Stimulated activated CD8-positive, alpha-beta memory T cell treated with anti-CD3 and anti-CD28 coated beads, Interleukin-12 subunit alpha, Interleukin-12 subunit beta, amount 100 ng/mL, for 24 hours (primary cell): Measurements from ENCODE around the gene WNT9B.
"Not testable (repeated sequence)": the region's sequence is repeated elsewhere in the genome, so short reads cannot be mapped to it uniquely, and the experiment has no call there.

Experiments
- DNase-seq: peaks from one replicate; pipeline ENCODE4 v3.0.0-alpha.2; 2020; ENCODE audit errors: extremely low read depth

The WNT9B gene

DNA sequence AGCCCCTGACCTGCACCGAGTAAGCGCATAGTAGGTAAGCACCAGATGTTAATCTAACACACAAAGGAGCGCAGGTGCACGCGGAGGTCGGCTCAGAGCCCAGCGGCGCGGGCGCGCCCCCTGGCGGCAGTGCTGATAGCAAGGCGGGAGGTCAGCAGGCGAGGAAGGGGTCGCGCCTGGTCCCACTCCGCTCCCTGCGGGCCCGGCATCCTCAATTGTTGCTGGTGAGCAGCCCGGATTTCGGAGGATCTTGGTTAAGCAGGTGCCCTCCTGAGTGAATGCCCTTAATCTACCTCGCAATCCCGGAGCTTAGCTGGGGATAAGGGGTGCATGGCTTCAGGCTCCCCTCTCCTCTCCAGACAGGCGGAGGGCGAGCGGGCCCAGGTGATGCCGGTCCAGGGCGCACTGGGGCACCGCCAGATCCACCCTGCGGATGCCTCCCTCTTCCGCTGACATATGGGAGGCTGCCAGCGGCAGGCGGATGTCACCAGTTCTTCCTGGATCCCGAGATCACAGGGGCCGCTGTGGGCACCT lies 28.9 kb upstream of the WNT9B start:
- no peak for DNase-seq

DNA sequence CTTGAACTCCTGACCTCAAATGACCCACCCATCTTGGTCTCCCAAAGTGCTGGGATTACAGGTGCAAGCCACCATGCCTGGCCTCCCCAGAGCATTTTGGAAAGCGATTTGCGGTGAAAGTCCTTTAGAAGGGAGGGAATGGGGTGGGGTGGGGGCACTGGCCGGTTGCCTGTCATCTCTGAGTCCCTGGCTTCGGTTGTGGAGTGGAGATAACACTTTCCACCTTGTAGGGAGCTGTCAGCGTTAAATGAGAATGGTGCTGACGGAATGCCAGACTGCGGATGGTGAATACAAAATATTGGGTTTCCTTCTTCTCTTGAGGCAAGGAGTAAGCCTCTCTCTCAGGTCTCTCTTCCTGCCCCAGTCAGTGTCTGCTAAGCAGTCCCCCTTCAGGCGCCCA lies 27.7 kb upstream of the WNT9B start:
- no peak for DNase-seq

DNA sequence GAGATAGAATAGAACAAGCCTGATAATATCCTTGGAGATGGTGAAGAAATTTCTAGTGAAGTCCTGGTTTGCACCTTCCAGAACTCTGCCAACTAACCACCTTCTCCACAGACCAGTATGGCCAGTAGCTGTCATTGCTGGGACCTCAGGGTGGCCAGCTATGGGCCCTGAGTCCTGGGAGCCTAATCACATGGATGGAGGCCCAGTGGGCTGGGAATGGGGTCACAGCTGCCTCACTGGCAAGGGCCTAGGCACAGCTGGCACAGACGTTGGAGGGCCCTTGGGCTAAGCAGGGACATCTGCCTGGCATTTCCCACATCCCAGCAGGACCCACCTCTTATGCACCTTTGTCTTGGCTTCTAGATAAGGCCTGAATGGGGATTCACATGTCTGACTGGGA lies 25.3 kb upstream of the WNT9B start:
- DNase-seq = no peak

GRCh38 chr17:46827274-46827673 lies 24.1 kb upstream of the WNT9B start:
- no peak for DNase-seq

- no peak for DNase-seq
These were observed 19.6 kb upstream of the WNT9B start for GRCh38 chr17:46831573-46832330.

DNA sequence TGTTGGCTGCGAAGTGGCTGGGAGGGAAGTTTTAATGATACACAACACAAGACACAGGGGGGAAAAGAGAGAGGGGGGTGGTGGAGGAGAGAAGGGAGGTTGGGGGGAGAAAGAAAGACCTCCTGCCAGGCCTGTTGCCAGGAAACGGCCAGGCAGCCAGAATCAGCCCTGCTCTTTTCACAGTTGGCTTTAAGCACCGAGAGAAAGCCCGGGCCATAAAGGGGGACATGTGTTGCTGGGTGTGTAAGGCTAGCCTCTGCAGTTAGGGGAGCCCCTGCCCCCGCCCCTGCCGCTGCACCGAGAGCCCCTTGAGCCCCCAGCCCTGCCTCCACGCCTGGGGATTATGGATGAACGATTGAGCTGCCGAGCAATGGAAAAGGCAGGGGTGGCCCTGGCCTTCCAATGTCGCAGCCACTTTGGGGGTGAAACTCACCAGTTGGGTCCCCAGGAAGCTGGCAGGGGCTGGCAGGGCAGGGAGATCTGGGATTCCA lies 19.0 kb upstream of the WNT9B start:
- no peak for DNase-seq

DNA sequence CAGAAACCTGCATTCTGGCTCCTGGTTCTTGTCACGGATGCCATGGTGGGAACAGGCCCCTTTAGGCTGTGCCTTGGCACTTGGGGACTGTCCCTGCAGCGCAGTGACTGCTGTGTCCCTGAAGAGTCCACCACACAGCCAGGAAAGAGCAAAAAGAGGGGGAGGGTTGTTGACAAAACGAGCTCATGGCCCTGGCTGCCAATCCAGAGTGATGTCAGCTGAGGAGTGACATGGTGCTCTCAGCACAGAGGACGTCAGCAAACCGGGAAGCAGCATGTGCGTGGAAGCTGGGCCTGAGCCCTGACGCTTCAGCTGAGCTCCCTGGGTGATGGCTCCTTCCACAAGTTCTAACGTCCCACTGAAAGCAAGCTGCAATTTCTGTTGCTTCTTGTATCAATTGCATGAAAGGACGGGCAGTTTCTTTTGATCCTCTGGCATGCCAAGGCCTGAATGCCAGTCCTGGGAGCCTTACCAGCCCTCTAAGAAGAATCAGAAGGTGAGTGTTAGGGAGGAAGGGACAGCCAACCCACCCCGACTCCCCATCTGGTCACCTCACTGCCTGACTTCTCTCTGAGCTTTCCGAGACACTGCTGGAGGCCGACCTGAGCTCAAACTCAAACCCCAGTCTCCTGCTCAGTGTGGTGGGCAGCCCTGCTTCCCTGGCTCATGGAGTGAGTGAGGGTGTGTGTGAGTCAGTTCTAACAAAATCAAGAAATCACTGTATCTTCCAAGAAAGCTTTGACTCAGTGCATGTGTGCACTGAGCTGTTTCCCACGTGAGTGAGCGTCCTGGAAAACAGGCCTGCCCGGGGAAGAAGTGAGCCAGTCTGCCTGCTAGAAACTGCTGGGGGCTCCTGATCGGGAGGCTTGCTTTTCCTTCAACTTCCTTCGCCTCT lies 18.2 kb upstream of the WNT9B start:
- no peak for DNase-seq

DNA sequence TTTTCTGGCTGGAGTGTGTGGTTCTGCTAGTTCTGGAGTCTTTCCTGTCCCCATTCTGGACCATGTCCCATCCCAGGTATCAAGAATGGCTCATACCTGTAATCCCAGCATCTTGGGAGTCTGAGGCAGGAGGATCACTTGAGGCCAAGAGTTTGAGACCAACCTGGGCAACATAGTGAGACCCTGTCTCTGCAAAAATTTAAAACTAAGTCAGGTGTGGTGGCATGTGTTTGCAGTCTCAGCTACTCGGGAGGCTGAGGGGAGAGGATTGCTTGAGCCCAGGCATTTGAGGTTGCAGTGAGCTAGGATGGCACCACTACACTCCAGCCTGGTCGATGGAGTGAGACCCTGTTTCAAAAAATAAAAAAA lies 17.6 kb upstream of the WNT9B start:
- no peak for DNase-seq

DNA sequence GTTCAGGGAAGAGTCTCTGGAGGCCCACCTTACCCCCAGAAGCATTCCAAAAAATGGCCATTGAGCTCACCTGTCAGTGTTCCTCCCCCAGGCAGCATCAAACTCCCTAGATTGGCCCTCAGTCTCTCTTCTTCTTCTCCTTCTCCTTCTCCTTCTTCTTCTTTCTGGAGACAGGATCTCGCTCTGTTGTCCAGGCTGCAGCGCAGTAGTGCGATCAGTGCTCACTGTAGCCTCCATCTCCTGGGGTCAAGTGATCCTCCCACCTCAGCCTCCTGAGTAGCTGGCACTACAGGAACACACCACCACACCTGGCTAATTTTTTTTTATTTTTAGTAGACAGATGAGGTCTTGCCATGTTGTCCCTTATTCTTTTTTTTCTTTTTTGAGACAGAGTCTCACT lies 16.5 kb upstream of the WNT9B start:
- DNase-seq = no peak

DNA sequence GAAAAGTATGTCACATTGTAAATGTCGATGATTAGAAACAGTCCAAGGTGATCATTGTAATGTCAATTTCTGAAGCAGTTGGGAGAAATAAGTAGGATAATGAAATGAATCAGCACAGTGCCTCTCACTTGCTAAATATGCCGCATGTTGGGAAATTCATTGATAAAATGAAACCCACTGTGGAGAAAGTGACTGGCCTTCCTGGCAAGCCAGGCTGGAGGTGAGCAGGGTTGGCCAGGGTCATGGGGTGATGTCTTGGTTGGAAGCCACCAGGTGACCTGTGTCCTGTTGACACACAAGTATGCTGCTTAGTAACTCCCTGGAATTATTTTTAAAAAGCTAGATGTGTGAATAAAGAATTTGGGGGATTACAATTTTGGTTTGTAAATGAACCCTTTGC lies 14.9 kb upstream of the WNT9B start:
- no peak for DNase-seq

DNA sequence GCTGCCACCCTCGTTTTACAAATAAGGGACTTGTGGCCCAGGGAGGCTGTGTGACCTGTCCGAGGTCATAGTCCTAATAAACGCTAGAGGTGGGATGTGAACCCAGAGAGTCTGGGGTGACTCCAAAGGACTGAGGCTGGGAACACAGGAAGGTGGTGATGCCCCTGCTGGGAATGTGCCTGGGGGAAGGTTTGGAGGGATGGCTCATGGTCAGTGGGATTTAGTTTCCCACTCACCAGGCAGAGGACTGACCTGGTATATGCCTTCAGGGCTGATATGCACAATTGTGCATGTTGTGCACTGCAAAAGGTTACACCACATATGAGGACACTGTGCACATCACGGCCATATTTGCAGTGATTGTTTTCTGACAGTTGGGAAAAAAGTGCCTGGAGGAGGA lies 13.9 kb upstream of the WNT9B start:
- no peak for DNase-seq

DNA sequence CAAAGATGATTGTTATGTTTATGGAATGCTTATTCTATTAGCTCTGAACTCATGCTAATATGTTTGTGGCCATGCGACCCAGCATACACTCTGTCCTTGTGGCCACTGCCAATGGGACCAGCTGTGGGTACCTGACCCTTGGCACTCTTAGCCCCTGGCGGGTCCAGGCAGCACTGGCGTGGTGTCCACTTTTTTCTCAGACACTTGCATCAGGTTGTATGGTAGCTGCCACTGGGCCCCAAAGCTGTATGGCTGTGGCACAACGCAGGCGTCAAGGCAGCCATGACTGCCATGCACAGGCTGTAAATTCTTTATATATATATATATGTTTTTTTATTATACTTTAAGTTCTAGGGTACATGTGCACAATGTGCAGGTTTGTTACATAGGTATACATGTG lies 12.2 kb upstream of the WNT9B start:
- DNase-seq = no peak

DNA sequence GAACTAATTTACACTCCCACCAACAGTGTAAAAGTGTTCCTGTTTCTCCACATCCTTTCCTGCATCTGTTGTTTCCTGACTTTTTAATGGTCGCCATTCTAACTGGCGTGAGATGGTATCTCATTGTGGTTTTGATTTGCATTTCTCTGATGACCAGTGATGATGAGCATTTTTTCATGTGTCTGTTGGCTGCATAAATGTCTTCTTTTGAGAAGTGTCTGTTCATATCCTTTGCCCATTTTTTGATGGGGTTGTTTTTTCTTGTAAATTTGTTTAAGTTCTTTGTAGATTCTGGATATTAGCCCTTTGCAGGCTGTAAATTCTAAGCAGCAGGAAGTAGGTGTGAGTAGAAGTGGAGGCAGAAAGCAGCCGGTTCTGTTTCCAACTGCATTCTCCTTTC lies 10.8 kb upstream of the WNT9B start:
- DNase-seq = not testable (repeated sequence)

GRCh38 chr17:46841561-46842379 lies 9.6 kb upstream of the WNT9B start:
- no peak for DNase-seq

DNA sequence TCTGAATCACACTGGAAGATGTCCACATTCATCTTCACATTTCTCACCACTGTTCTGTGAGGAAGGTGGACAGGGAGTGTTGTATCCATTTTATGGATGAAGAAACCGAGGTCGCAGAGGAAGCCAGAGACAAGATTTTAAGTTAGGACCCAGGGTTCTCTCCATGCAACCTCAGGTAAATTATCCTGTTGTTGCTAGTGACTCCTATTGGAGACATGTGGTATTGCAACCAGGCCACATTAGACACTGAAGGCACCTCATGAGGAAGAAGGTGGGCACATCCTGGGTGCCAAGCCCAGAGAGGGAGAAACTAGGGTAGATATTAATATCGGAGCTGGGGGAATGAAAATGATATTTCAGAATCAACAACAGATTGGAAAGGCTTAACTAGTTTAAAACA lies 8.5 kb upstream of the WNT9B start:
- no peak for DNase-seq

DNA sequence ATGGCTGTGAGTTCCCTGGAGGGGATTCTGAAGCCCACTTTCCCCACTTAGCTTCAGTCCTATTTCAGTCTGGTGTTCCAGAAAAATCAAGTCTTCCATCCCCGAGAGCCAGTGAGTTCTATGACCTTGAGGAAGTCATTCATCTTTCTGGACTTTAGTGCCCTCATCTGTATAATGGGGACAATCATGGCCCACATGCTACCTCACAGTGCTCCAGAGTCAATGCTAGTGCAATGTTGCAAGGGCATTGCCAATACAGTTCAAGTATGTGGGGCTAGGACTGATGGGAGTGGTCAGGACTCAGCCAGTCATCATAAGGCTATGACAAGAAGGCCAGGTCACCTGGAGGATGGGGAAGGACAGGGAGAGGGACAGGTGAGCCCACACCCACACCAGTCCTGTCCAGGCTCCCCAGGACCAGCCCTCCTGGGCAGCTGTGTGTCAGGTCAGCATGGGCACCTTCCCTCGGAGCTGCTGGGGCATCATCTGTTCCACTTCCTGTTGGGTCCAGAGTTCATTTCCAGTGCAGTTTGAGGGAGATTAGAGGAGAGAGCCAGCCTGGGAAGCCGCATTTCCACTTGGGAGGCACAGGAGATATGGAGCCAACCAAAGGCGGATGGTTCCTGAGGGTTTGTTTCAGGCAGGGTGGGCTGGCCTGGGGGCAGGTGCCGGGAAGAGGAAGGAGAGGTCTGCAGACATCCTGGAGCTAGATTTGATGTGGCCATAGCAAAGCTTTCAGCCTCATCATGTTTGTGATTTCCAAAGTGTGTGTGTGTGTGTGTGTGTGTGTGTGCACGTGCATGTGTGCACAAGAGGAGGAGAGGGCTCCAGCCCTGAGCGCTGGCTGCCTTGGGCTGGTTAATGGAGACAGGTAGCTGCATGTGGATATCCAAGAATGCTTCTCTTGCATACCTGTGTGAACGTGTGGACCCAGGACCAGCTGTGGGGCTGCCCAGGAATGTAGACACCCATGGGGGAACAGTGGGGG lies 3.9 kb upstream of the WNT9B start:
- DNase-seq = no peak

GRCh38 chr17:46848534-46848933 lies 2.8 kb upstream of the WNT9B start:
- no peak for DNase-seq

DNA sequence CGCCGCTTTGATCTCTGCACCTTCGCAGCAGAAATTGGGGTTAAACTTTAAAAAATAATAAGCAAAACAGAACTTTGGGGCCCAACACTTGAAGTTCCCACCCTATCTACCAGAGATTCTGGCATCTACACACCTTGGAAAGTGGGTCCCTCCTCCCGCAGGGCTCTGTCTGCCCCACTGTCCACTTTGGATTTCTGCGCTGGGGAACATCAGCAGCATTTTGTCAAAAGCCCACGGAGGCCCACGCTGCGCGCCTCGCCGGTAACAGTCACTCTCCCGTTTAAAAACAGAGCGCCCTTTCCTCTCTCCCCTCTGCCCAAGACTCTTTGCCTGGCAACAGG lies 725 bp upstream of the WNT9B start:
- DNase-seq = no peak

DNA sequence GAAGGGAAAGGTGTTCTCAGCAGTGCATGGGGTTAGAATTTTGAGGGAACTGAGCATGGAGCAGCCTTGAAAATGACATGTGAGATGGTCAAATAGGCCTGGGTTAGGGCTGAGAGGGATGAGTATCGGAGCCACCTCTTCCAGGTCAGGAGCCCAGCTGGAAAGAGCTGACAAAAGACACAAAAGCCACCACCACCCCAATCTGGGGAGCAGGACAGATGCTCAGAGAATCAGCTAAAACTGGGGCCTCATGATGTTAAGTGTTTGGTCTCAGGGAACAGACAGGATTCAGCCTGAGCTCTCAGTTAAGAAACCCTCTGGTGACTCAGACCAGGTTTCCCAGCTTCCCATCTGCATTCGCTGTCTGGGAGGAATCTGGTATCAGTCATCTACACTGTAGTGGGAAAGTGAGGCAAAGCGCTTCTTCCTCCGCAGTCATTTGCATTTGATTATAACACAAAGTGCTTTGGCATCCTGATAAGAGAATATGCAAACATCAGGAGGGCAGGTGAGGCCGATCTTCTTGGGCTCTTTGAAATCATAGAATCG lies 2.6 kb downstream of the WNT9B start:
- no peak for DNase-seq

DNA sequence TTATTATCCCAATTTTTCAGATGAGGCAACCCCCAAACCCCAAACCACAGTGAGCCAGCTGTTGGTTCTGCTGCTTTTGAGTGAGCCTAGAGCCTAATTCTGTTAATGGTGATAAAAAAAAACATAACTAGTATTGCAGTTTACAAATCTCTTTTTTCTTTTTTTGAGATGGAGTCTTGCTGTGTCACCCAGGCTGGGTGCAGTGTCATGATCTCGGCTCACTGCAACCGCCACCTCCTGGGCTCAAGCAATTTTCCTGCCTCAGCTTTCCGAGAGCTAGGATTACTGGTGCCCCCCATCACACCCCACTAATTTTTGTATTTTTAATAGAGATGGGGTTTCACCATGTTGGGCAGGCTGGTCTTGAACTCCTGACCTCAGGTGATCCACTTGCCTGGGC lies 3.1 kb downstream of the WNT9B start:
- no peak for DNase-seq

- no peak for DNase-seq
These were observed 3.6 kb downstream of the WNT9B start for GRCh38 chr17:46854948-46855347.
